Measurements from ENCODE around the gene GSK3A.

GSK3A gene

DNA sequence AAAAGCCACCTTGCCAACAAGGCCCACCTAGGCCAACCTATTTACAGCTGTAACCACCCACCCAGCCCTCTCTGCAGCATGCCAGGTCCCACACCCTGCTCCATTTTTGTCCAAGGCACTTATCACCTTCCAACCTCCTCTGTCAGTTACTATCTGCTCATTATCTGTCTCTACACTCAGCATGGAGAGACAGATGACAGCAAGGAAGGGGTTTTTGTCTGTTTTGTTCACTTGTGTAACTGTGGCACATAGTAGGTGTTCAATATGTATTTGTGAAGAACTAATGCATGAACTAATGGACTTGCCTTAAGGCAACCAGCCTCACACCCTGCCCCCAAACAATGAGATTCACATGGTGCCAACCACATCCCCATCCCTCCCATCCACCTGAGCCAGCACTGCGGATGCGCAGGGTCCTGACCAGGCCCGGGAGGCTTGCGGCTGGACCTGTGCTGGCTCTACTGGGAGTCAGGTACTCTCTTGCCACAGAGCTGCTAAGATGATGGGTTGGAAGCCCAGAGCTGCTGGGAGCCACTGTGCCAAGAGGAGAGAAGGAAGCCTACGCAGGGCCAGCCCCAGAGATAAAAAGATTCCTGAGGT lies 42.2 kb downstream of the GSK3A start:
- DNase-seq (ENCODE audit: insufficient read length, low spot score) (no peak), FAIRE-seq (no peak)
- TF ChIP-seq, protein P1, sequence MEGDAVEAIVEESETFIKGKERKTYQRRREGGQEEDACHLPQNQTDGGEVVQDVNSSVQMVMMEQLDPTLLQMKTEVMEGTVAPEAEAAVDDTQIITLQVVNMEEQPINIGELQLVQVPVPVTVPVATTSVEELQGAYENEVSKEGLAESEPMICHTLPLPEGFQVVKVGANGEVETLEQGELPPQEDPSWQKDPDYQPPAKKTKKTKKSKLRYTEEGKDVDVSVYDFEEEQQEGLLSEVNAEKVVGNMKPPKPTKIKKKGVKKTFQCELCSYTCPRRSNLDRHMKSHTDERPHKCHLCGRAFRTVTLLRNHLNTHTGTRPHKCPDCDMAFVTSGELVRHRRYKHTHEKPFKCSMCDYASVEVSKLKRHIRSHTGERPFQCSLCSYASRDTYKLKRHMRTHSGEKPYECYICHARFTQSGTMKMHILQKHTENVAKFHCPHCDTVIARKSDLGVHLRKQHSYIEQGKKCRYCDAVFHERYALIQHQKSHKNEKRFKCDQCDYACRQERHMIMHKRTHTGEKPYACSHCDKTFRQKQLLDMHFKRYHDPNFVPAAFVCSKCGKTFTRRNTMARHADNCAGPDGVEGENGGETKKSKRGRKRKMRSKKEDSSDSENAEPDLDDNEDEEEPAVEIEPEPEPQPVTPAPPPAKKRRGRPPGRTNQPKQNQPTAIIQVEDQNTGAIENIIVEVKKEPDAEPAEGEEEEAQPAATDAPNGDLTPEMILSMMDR (IDR thresholded peaks at IDR 0.05; ENCODE audit: insufficient read depth, missing control alignments) = no peak

DNA sequence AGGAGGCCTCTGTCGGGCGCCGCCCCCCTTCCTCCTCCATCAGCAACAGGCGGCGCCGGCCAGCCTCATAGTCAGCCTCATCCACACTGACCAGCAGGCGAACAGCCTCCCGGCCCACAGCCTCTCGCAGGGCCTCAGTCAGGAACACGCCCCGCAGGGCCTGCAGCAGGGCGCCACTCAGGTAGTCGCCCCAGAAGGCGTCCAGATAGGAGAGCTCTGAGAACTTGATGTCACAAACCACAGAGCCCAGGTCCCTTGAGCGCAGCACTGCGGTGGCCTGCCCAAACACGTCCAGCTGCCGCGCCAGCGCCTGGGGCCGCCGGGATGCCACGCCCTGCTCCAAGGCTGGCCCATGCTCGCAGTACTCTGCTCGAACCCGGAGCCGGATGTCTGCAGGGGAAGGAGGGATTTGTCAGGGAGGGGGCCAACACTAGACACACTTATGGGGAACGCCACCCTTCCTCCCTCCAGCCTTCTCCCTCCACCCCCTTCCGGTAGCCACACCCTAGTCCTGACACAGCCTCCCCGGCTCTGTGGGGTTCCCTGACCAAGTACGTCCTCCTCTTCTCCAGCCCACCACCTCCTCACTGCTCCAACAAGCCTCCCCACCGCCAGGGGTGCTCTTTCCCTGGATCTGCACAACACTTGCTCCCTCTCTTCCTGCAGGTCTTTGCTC lies 42.8 kb downstream of the GSK3A start:
- TF ChIP-seq, protein P1 (IDR thresholded peaks at IDR 0.05; ENCODE audit: insufficient read depth, missing control alignments) = no peak
- FAIRE-seq = no peak
- no peak for DNase-seq (ENCODE audit: insufficient read length, low spot score)

DNA sequence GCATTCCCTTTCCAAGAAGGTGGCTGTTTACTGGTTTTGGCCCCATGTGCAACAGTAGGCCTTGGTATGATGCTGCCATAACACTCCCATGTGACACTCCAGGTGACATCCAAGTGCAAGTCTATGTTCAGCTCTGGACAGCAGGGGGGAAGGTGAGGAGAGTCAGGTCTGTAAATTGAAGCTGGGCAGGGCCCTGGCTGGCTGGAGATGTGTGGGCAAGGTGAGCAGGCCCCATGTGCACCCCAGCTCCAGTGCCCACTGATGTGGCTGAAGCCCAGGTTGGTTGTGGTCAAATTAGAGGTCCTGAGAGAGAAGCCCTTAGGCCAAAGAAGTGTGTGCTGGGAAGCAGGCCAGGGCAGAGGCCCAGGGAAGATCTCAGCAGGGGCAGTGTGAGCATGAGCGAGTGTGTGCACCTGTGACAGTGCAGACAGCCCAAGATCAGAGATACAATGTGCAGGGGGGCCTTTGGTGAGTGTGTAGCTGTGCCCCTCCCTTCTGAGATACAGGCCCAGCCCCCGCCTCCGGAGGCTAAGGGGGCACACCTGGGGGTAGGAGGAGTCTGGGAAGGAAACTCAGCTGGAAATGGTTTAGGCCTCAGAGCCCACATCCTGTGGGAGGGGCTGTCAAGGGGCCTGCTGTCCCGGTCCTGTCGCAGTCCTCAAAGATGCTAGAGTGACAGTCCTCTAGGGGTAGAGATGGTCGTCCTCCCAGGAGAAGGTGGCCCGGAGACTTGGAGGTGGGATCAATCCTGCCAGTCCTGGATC lies 43.5 kb downstream of the GSK3A start:
- DNase-seq (ENCODE audit: insufficient read length, low spot score) = no peak
- no peak for FAIRE-seq
- TF ChIP-seq, protein P1 (IDR thresholded peaks at IDR 0.05; ENCODE audit: insufficient read depth, missing control alignments) = no peak

DNA sequence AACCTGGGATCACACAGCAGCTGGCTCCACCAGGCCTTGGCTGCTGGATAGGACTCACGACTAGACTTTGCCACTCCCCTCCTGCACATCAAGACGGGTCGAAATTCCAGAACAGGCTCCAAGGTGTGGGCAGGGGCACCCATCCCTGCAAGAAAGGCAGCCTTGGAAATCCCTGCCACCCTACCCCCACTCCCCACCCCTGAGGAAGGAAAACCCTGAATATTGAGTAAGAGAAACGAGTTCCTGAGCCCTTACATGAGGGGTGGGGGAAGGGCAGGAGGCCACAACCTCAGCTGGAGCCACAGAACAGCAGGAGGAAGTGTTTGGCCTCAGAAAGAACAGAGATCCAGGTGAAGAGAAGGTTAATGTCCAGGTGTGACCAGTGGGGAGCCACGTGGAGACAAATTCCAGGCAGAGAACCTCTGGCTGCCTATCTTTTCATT lies 45.0 kb downstream of the GSK3A start:
- DNase-seq (ENCODE audit: insufficient read length, low spot score) (no peak), FAIRE-seq (no peak)
- TF ChIP-seq, protein P1 (IDR thresholded peaks at IDR 0.05; ENCODE audit: insufficient read depth, missing control alignments) = no peak

DNA sequence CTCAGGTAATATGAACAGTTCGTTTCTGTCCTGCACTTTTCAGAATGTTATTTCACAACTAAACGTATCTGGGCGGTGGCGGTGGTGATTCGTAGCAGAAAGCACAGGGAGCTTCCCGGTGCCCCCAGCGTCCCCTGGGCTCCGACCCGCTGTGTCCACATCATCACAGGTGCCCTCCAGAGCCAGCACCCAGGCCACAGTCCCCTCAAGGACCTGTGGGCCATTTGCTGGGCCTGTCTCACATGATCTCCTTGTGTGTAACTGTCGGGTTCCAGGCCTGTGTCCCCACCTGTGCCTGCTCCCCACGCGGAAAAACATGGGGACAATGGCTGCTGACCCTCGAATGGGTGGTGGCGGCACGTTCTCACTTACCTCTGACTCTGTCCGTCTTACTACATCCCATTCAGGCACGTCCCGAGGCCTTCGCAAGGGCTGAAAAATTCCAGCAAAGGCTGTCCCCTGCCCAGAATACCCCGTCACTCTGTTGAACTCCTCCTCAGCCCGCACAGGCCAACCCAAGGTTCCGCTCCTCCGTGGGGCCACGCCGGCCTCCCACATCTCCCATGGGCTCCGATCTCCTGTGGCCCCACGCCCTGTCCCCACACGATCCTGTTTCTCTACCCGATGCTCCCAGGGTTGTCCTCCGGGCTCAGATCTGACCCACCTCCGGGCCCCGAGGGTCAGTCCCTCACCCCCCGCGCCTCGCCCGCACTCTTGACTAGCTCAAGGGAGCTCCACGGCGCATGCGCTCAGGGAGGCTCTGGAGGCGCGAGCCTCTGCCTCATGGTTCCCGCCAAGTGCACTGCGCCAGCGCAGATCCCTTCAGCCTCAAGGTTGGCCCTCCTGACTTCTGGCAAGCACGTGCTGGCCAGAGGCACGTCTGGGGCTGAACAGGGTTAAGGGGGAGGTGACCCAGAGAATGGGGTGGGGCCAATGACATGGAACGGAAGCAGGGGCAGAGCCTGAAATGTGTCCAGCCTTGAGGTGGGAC lies 46.1 kb downstream of the GSK3A start:
- no peak for DNase-seq (ENCODE audit: insufficient read length, low spot score)
- TF ChIP-seq, protein P1 (IDR thresholded peaks at IDR 0.05; ENCODE audit: insufficient read depth, missing control alignments) = no peak
- FAIRE-seq = no peak

DNA sequence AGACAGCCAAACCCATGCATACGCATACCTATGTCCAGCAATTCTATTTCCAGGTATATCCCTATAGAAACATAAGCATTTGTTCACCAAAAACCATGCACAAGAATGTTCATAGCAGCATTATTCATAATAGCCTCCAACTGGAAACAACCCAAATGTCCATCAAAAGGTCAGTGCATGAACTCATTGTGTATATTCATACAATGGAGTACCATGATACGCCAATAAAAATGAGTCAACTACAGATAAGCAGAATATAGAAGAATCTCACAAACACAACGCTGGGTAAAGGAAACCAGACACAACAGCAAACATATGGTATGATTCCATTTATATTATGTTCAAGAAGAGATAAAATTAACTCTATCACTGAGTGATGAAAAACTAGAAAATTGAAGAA lies 48.7 kb downstream of the GSK3A start:
- no peak for FAIRE-seq
- DNase-seq (ENCODE audit: insufficient read length, low spot score) = no peak
- TF ChIP-seq, protein P1 (IDR thresholded peaks at IDR 0.05; ENCODE audit: insufficient read depth, missing control alignments) = no peak

Data from D721Med (cell line).